NCI-H524 (cell line): ENCODE measurements around the gene SPG7.
A peak's percentile ranks its signal among the peaks of the same experiment; 100 is the strongest.
"Not testable (repeated sequence)": the region's sequence is repeated elsewhere in the genome, so short reads cannot be mapped to it uniquely, and the experiment has no call there.

Experiments
- DNase-seq, 2 experiments: peaks; one replicate each; lab custom pipeline; 2025; lab: John Stamatoyannopoulos, UW

Gene SPG7

GRCh38 chr16:89564476-89565255 lies 56.5 kb downstream of the SPG7 start:
- DNase-seq = peak in 1 of 2 experiments; percentile 67

DNA sequence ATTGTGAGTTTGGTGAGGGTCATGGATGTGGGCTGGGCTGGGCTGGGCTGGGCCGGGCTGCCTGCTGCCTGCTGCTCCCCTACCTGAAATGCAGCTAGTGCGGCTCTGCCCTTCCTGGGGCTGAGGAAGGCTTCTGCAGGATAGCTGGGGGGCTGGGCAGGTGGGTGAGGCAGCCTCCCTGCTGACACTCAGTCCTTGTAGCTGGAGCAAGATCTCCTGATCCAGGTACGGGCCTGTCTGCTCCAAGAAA lies 57.0 kb downstream of the SPG7 start:
- DNase-seq = no peak

DNA sequence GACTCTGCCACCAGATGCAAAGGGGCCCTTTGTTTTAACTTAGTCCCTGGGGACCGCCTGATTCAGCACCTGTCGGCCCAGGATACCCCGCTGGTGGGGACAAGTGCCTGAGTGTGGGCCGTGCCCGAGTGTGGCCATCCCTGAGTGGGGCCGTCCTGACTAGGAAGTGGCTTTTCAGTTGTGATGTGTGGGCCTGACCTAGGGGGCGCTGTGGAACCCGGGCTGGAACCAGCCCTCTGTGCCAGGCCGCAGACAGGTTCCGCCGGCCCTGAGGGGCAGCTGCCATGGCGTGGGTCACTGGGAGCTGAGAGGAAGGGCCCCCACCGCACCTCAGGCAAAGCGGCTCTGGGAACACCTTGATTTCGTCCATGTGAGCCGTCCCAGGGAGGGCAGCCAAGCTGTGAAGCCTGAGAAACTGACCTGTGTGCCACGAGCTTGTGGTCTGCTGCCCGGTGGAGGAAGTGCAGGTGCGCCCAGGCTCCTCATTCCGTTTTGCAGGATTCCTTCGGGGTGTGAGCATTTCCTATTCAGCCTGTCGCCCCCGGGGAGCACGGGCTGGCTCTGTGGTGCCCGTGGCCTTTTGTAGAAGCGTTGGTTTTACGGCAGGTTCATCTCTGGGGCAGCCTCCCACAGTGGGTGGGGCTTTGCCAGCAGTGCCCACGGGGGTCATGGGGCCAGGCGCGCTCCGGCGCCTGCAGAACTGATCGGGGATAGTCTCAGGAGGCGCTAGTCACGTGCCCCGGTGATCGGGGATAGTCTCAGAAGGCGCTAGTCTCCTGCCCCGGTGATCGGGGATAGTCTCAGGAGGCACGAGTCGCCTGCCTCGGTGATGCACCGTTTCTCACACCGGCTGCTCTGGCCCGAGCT lies 57.5 kb downstream of the SPG7 start:
- DNase-seq = peak; percentile 66 to 69

- DNase-seq = no peak
These were observed 59.7 kb downstream of the SPG7 start for GRCh38 chr16:89567656-89568594.

DNA sequence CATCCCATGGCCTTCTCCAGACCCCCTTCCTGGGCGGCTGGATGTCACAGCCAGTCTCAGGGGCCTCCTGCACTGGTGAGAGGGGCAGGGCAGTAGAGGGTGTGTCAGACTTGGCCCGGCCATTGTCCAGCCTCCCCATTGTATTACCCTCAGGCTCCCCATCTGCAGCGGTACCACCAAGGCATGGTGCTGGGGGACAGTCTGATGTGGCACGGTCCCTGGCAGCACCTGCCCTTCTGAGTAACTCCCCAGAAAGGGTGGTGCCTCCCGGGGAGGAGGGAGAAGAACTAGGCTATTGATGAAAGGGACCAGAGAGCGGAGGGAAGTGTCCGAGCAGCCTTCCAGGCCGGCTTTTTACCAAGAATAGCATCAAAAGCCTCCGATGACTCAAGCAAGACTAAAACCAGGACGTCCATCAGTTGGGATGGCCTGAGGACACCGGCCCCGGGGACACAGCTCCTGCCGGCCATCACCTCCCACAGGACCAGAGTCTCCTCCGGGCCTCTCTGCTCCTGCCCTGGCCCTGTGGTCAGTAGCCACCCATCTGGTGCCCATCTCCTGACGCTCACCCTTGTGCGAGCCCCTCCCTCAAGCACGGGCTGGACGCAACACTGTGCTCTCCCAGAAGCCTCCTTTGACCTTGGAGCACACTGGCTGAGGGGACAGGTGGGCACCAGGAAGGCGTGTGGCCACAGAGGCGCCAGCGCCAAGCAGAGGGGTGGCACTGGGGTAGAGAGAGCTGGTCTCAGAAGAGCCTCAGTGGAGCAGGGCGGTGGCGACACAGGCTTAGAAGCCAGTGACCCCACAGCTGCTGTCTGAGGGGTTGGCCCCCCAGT lies 61.5 kb downstream of the SPG7 start:
- DNase-seq = no peak

DNA sequence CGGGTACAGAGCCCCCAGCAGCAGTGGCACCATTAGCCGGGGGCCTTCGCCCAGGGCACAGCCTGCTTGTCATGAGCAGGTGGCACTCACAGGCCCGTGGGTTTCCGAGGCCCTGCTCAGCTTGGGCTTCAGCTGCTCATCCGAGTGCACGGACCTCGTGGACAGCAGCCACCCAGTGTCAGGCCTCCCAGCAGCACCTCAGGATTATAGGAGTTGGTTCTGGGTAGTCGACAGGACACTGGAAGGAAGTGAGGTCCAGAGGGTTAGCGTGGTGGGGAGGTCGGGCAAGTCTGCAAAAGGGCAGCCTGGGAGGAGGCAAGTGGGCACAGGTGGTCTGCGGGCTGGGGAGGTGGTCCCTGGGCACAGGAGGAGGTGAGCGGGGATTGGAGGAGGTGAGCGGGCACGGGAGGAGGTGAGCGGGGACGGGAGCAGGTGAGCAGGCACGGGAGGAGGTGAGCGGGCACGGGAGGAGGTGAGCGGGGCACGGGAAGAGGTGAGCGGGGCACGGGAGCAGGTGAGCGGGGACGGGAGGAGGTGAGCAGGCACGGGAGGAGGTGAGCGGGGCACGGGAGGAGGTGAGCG lies 62.2 kb downstream of the SPG7 start:
- DNase-seq = no peak

DNA sequence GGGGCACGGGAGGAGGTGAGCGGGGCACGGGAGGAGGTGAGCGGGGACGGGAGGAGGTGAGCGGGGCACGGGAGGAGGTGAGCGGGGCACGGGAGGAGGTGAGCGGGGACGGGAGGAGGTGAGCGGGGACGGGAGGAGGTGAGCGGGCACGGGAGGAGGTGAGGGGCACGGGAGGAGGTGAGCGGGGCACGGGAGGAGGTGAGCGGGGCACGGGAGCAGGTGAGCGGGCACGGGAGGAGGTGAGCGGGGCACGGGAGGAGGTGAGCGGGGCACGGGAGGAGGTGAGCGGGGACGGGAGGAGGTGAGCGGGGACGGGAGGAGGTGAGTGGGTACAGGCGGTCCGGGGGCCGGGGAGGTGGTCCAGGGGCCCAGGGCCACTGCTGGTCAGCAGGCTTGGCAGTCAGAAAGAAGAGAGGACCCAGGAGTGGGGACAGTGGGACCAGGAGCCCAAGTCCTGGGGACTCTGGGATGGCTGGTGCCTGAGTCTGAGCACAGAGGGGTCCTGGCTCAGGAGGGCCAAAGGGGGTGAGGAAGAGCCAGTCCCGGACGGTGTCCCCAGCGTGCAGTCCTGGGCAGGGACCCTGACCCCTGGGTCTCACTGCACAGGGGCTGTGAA lies 62.9 kb downstream of the SPG7 start:
- DNase-seq = not testable (repeated sequence)

DNA sequence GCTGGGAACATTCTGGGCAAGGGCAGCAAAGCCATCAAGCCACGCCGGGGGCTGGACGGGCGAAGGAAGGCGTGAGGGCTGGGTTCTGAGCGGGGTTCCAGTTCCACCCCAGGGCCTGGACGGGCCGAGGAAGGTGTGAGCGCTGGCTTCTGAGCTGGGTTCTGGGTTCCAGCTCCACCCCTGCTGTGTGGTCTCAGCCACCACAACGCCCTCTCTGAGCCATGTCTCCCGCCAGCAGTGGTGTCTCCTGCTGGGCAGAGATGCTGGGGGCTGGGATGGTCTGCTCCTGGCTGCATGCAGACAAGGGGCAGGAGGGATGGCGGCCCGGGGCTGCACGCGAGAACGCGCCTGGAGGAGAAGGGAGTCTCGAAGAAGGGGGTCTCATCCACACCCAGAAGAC lies 63.4 kb downstream of the SPG7 start:
- DNase-seq = no peak

- DNase-seq = no peak
These were observed 63.9 kb downstream of the SPG7 start for GRCh38 chr16:89572073-89572484.

- DNase-seq = no peak
These were observed 64.4 kb downstream of the SPG7 start for GRCh38 chr16:89572485-89573205.

DNA sequence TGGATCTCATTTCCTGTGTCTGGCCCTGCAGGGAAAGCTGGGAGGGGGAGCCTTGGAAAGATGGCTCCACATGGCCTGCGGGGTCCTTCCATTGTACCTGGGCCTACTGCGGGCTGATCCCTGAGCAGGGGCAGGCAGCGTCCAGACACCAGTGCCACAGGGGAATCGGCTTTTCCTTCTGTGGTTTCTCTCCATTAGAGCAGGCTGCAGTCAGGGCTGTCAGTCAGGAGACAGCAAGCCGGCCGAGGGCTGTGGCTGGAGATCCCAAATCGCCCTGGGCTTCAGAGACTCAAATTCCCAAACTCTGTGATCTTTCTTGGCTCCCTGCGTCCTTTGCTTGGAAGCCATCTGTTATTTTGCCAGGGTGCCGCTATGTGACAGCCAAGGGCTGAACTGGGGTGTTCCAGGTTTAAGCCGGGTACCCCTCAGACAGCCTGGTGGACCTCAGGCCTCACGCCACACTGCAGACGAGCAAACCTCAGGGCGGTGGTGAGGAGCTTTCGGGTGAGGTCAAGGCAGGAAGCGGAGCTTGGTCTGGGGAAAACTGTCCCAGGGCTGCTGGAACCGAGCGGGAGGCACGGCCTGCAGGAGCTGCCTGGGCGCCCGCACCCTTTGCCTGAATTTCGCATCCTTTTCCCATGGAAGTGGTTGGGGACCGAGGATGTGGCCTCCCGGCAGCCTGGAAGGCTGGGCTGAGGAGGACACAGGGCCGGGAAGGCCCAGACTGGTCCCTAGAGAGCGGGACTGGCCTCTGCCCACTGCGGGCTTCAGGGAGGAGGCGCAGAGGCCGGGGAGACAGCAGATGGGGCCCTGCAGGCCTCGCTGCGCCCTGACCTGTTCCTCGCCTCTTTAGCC lies 65.8 kb downstream of the SPG7 start:
- DNase-seq = no peak

GRCh38 chr16:89574681-89575246 lies 66.6 kb downstream of the SPG7 start:
- peak; percentile 50 to 68 for DNase-seq

DNA sequence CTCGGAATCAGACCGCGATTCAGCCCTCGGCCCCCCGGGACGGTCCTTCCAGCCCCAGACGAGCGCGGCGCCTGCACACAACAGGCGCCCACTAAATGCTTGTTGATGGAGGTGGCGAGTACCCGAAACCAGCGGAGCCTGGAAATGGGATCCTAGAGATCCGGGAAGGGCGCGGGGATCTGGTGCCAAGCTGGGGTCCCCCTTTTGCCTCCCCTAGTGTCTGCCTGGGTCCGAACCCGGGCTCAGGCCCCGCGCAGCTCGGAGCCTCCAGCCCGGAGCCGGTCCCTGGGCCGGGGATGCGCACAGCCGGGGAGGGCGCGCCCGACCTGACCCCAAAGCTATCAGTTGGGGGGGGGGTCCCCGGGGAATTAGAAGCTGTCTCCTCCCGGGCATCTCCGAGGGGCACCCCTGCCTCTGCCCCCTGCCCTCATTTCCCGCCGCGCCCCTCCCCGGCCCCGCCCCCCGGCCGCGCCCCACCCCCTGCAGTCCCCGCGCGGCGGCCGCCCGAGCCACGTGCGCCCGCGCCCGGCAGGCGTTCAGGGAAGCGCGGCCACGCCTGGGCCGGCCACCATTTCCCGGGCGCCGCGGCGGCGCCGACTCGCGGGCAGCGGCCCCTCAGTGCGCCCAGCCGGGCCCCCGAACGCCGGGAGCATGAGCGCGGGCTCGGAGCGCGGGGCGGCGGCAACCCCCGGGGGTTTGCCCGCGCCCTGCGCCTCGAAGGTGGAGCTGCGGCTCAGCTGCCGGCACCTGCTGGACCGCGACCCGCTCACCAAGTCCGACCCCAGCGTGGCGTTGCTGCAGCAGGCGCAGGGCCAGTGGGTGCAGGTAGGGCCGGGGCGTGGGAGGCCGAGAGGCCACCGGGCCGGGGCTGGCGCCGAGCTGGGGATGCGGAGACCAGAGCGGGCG lies 67.3 kb downstream of the SPG7 start, which contains the start of gene CPNE7:
CPNE7 (plus strand) TSS at position 512 of the 906 bp plus-strand sequence; CDS start at position 652, 140 bp downstream.
- DNase-seq = no peak

GRCh38 chr16:89576153-89577054 lies 68.2 kb downstream of the SPG7 start:
- DNase-seq = no peak

DNA sequence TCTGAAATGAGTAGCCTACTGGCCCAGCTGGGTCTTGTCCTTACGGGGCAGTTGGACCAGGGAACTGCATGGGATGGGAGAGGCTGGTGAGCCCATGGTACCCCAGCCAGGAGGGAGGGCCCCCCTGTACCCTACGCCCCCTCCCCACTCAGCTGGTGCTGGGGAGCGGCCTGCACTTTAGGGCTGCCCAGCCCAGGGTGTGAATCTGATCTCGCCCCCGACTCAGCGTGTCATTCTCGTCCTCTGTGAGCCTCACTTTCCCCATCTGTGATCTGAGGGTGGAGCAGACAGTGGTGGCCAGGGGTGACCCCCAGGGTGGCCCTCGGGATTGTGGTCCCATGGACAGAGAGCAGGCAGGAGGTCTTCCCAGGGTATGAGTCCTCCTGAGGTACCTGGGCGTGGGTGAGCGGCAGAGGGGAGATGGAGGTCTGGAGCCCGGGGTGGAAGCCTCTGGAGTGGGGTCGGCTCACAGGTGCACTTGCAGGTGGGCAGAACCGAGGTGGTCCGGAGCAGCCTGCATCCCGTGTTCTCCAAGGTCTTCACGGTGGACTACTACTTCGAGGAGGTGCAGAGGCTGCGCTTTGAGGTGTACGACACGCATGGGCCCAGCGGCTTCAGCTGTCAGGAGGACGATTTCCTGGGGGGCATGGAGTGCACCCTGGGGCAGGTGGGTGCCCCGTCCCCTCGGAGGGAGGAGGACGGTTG lies 69.0 kb downstream of the SPG7 start:
- no peak for DNase-seq

- no peak for DNase-seq
These were observed 71.1 kb downstream of the SPG7 start for GRCh38 chr16:89579351-89579750.
